Common myeloid progenitor, CD34-positive (primary cell): ENCODE results near the gene NUAK1.

Source experiments
- CTCF ChIA-PET: fragments of 350-600 bp; sonication (Branson Sonifier 250); formaldehyde crosslinking; loops from one replicate; lab custom pipeline; 2021; ENCODE audit warnings: antibody characterized with exemption; lab: Charles Lee
- POLR2A ChIA-PET: fragments of 350-600 bp; sonication (Branson Sonifier 250); formaldehyde crosslinking; loops from one replicate; lab custom pipeline; 2021; ENCODE audit warnings: antibody characterized with exemption; lab: Charles Lee
- DNase-seq, 3 donors: peaks; one replicate each; pipeline versions ENCODE4 v3.0.0 to v3.0.0-alpha.2; 2013
- H3K27ac ChIP-seq, 2 experiments: 1 replicate in 1 of 2; 2 replicates in 1 of 2; pipeline ENCODE4 v1.7.0; 2013; ENCODE audit warnings: inconsistent platforms in 2 of 2, low read length in 2 of 2, mild to moderate bottlenecking in 2 of 2, low read depth in 1 of 2, moderate library complexity in 1 of 2; ENCODE audit not compliant: severe bottlenecking in 2 of 2, insufficient read depth in 1 of 2, poor library complexity in 1 of 2
- H3K27me3 ChIP-seq, 5 experiments: replicated peaks in 2 of 5; 1 replicate in 3 of 5; 2 replicates in 2 of 5; pipeline versions ENCODE4 v1.6.1 to v1.7.0; 2013; ENCODE audit warnings: low read length in 4 of 5, mild to moderate bottlenecking in 2 of 5, moderate library complexity in 2 of 5, inconsistent platforms in 1 of 5; ENCODE audit not compliant: insufficient read depth in 5 of 5, control insufficient read depth in 4 of 5
- H3K36me3 ChIP-seq, 4 experiments: 1 replicate in 2 of 4; 2 replicates in 2 of 4; pipeline versions ENCODE4 v1.6.1 to v1.7.0; 2013; ENCODE audit warnings: low read length in 3 of 4, control low read depth in 1 of 4, mild to moderate bottlenecking in 1 of 4; ENCODE audit not compliant: control insufficient read depth in 4 of 4, insufficient read depth in 4 of 4
- H3K4me1 ChIP-seq, 4 experiments: 1 replicate in 3 of 4; 2 replicates in 1 of 4; pipeline versions ENCODE4 v1.6.1 to v1.7.1; 2013; ENCODE audit warnings: low read length in 3 of 4, mild to moderate bottlenecking in 3 of 4, control low read depth in 1 of 4, inconsistent platforms in 1 of 4, moderate library complexity in 1 of 4; ENCODE audit not compliant: control insufficient read depth in 4 of 4, insufficient read depth in 4 of 4; ENCODE audit errors: control extremely low read depth in 1 of 4
- H3K4me3 ChIP-seq, 7 experiments: 1 replicate in 4 of 7; 2 replicates in 3 of 7; pipeline versions ENCODE4 v1.5.1 to v1.7.0; 2013; ENCODE audit warnings: mild to moderate bottlenecking in 7 of 7, low read length in 6 of 7, moderate library complexity in 6 of 7, inconsistent platforms in 2 of 7, low read depth in 2 of 7, control low read depth in 1 of 7; ENCODE audit not compliant: insufficient read depth in 4 of 7, control insufficient read depth in 1 of 7; ENCODE audit errors: extremely low read depth in 1 of 7
- H3K9me3 ChIP-seq, 5 experiments: 1 replicate in 4 of 5; 2 replicates in 1 of 5; pipeline versions ENCODE4 v1.6.1 to v1.7.1; 2013; ENCODE audit warnings: low read length in 4 of 5, mild to moderate bottlenecking in 2 of 5, inconsistent platforms in 1 of 5, low read depth in 1 of 5, moderate library complexity in 1 of 5; ENCODE audit not compliant: control insufficient read depth in 4 of 5, insufficient read depth in 2 of 5; ENCODE audit errors: control extremely low read depth in 1 of 5
- WGBS: methylation state at CpG from one replicate; pipeline ENCODE4 v1.1.5; 2013; ENCODE audit not compliant: insufficient coverage; 5-methylcytosine and 5-hydroxymethylcytosine counted together

The NUAK1 gene

DNA sequence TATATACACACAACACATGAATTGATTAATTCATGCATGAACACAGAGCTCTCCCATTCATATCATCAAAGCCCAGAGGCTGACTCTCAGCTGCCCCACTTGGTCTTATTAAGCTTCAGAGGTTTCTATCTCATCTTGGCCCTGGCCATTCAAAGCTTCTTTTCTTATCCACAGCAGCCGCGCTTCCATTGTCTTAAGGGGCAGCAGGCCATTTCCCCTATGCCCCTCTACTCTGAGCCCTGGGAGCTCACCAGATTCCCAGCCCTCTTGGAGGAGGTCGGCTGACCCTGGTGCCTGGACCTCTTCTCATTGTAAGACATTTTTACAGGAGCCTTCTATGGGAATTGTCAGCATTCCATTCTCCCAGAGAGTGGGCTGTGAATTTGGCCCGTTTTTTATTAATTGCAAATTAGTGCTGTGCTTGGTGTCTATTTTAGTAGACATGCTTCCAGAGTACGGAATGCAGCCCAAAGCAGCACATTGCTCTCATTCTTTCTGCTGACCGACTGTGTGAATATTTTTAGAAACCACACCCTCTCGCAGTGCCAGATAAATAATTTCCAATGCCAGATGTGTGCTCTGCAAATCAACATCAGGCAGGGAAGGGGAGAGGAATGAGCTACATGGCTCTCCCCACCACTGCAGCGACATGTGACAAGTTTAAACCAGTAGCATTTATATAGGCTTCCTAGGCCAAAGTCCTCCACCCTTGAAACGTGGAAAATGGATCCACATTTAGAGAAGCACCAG is 58.5 kb downstream of the NUAK1 start:
- 80% methylated on average over 6 of the region's 9 CpGs for WGBS
- DNase-seq: no peak
- Histone ChIP-seq H3K27ac (no peak overlapping the region), H3K4me3 (no peak overlapping the region), H3K4me1 (no peaks in the 10 kb centered on the region), H3K27me3 (peaks cover 0 to 30% (median 6%) of the 10 kb centered on the region in 5 experiments), H3K9me3 (peaks cover 0 to 2% (median 0%) of the 10 kb centered on the region in 5 experiments), H3K36me3 (no peaks in the 10 kb centered on the region)
- ChIA-PET POLR2A (no interaction called here), CTCF (interaction anchor here (1.1 kb wide), 1 partner anchor 13 kb away, joined by 3 read pairs; no protein-coding TSS in a partner anchor)

GRCh38 chr12:106079148-106079738 is 59.5 kb downstream of the NUAK1 start:
- H3K27ac ChIP-seq: no peak overlapping the region
- no peak overlapping the region for H3K4me3 ChIP-seq
- POLR2A ChIA-PET: no interaction called here
- H3K27me3 ChIP-seq: peaks cover 0 to 29% (median 6%) of the 10 kb centered on the region in 5 experiments
- H3K36me3 ChIP-seq: no peaks in the 10 kb centered on the region
- no peaks in the 10 kb centered on the region for H3K4me1 ChIP-seq
- CTCF ChIA-PET: interaction anchor here (1.1 kb wide), 1 partner anchor 12 kb away, joined by 3 read pairs; no protein-coding TSS in a partner anchor
- H3K9me3 ChIP-seq: peaks cover 0 to 2% (median 0%) of the 10 kb centered on the region in 5 experiments
- no peak for DNase-seq
- WGBS: no CpG with 5 or more reads among the region's 1 CpG

- no peaks in the 10 kb centered on the region for H3K9me3 ChIP-seq
- DNase-seq: no peak
- 72% methylated on average over 9 of the region's 10 CpGs for WGBS
- H3K4me3 ChIP-seq: no peak overlapping the region
- H3K4me1 ChIP-seq: no peaks in the 10 kb centered on the region
- ChIA-PET POLR2A (no interaction called here), CTCF (interaction anchor here (0.8 to 1.1 kb wide), 2 partner anchors 10 to 11 kb away, joined by 3 to 4 read pairs; no protein-coding TSS in a partner anchor)
- no peak overlapping the region for H3K27ac ChIP-seq
- H3K27me3 ChIP-seq: peaks cover 0 to 21% (median 5%) of the 10 kb centered on the region in 5 experiments
- H3K36me3 ChIP-seq: no peaks in the 10 kb centered on the region
Measured at GRCh38 chr12:106078358-106079010, 60.3 kb downstream of the NUAK1 start.

DNA sequence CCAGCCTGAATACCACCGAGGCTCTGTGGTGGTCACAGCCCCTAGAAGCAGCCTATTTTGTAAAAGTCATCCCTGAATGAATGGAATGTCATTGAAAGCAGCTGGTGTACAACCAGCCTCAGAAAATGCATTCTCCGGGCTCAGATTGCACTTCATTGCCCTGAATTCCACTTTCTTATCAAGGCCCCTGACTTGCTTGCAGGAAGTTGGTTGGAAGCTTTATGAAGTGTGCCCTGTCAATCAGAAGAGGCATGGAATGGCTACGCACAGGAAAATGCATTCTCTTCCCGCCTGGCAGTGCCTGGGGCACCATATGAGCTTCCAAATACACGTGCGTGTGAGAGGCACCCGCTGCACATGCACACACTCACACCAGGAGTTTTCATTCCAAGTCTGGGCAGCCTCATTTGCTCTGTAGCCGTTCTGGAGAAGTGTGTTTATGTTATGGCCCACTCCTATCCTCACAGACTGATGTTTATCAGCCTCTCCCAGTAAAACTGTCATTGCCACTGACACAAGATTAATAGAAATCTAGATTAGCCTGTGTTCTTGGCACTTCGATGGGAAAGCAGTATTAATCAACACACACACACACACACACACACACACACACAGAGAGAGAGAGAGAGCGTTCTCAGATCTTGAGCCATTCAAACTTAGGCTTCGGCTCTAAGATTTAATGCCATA is 63.9 kb downstream of the NUAK1 start:
- no peak for DNase-seq
- Histone ChIP-seq H3K27me3 (peaks cover 0 to 18% (median 6%) of the 10 kb centered on the region in 5 experiments), H3K36me3 (no peaks in the 10 kb centered on the region), H3K4me3 (no peak overlapping the region), H3K27ac (no peak overlapping the region), H3K9me3 (no peaks in the 10 kb centered on the region), H3K4me1 (no peaks in the 10 kb centered on the region)
- WGBS: 54% methylated on average over 4 of the region's 11 CpGs
- POLR2A ChIA-PET: no interaction called here
- CTCF ChIA-PET: no interaction called here

DNA sequence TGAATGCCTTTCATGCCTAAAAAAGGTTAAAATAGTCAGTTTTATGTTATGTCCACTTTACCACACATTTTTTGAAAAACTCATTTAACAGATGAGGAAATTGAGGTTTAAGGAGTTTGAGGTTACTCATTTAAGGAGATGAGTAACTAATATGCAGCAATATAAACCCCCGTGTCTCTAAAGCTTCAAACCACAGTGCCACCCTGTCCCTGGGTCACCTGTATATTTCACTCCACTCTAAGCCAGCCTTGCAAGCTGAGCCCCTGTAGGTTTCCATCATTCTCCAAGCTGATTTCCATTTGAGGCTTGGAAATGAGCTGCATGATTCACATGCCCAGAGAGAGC is 64.4 kb downstream of the NUAK1 start:
- H3K27ac ChIP-seq: no peak overlapping the region
- WGBS: 100% methylated on average over 1 of the region's 1 CpG

GRCh38 chr12:106073179-106073578 is 65.6 kb downstream of the NUAK1 start:
- no peak overlapping the region for H3K4me3 ChIP-seq
- WGBS: 89% methylated on average over 3 of the region's 3 CpGs
- no peaks in the 10 kb centered on the region for H3K36me3 ChIP-seq
- no peak for DNase-seq
- POLR2A ChIA-PET: no interaction called here
- CTCF ChIA-PET: no interaction called here
- H3K4me1 ChIP-seq: no peaks in the 10 kb centered on the region
- peaks cover 0 to 2% (median 0%) of the 10 kb centered on the region in 5 experiments for H3K9me3 ChIP-seq
- H3K27me3 ChIP-seq: peaks cover 0 to 12% (median 1%) of the 10 kb centered on the region in 5 experiments
- no peak overlapping the region for H3K27ac ChIP-seq

More for the DNA sequence above, 64.4 kb downstream of the NUAK1 start:
- Histone ChIP-seq H3K4me3 (no peak overlapping the region), H3K27me3 (peaks cover 0 to 18% (median 3%) of the 10 kb centered on the region in 5 experiments), H3K36me3 (no peaks in the 10 kb centered on the region), H3K4me1 (no peaks in the 10 kb centered on the region), H3K9me3 (no peaks in the 10 kb centered on the region)
- ChIA-PET CTCF (no interaction called here), POLR2A (no interaction called here)
- DNase-seq: no peak
